GM11168 (cell line): ENCODE results near the gene ITPRIPL2.

Experiments used
- in situ Hi-C: fragments of 300-500 bp; cut with MboI; formaldehyde crosslinking; loops from one replicate; pipeline ENCODE4 v1.12.0; 2022; ENCODE audit warnings: low sequenced_read_pairs; ENCODE audit not compliant: unreplicated experiment

The ITPRIPL2 gene

DNA sequence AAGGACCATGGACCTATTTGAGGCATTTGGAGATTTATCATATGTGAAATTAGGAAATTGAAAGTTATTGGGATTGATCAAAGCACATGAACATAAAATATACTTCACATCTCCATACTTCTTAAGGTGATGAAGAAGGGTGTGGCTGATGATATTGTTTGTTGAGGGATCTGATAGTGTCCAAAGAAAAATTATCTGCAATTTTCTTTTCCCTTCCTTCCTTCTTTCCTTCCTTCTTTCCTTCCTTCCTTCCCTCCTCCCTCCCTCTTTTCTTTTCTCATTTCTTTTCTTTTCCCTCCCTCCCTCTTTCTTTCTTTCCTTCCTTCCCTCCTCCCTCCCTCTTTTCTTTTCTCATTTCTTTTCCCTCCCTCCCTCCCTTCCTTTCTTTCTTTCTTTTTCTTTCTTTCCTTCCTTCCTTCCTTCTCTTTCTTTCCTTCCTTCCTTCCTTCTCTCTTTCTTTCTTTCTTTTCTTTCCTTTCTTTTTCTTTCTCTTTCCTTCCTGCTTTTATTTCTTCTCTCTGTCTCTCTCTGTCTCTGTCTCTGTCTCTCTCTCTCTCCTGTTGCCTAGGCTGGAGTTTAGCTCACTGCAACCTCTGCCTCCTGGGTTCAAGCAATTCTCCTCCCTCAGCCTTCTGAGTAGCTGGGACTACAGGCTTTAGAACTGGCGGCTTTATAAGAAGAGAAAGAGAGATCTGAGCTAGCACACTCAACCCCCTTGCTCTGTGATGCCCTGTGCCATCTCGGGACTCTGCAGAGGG is 20.9 kb upstream of the ITPRIPL2 start:
- in situ Hi-C loops: loop anchor here (10.0 to 25.0 kb wide), 2 partner anchors 72 to 419 kb away; partner anchors contain the start of genes CCP110, GDE1 and SYT17

DNA sequence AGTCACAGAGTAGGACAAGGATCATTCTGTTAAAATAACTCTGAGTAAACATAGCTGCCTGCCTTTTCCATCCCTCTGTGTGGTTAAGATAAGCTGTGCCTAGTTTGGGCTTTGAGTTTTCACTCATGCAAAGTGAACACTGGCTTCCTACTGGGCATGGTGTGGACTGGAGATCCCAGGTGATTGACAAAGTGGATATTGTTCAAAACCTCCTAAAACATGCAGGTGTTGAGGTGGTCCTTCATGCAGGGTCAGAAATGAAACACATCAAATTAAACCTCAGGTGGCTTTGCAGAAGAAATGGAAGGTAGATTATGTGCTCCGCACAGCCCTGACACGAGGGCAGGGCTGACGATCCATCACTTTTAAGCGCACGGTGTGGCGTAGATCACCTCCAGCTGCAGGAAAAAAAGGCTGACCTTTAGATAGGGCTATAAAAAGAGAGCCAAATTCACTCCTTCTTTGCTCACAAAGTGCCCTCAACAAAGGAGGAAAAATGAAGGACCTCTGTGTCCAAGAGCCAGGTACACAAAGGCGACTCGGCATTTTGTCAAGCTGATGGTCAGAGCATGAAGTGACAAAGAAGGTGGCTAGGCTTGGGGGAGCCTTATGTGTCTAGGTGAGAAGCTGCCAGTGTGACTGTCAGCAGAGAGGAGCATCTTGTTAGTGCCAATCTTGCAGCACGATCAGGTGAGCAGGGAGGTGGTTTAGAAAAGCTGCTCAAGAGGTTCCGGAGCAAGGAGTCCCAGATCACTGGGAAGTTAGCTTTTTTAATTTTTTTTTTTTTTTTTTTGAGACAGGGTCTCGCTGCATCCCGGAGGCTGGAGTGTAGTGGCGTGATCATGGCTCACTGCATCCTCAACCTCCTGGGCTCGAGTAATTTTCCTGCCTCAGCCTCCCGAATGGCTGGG is 19.9 kb upstream of the ITPRIPL2 start:
- in situ Hi-C loops: loop anchor here (10.0 to 25.0 kb wide), 2 partner anchors 71 to 418 kb away; partner anchors contain the start of genes CCP110, GDE1 and SYT17

DNA sequence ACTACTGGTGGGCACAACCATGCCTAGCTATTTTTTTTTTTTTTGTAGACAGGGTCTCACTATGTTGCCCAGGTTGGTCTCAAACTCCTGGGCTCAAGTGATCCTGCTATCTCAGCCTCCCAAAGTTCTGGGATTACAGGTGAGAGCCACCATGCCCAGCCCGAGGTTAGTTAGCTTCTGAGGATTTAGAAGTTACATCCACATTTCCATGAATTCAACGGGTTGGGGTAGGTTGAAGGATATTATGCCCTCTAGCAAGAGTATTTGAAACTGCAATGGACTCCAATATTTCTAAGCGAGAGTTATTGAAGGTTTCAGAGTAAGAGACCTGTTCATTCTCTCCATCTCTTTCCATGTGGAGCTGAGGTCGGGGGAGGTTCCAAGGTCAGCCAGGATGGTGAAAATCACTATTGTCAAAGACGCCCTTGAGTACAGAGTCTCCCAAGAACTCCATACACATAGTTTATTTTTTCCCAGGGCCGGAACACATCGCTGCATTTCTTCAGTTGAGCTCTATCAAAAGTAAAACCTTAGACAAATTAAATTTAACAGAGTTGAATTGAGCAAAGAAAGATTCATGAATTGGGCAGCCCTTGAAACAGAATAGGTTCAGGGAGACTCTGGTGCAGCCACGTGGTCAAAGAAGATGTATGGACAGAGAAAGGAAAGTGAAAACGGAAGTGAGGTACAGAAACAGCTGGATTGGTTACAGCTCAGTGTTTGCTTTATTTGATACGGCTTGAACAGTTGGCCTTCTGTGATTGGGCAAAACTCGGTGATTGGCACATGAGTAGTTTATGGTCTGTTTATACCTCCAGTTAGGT is 19.0 kb upstream of the ITPRIPL2 start:
- in situ Hi-C loops: loop anchor here (10.0 to 25.0 kb wide), 2 partner anchors 70 to 418 kb away; partner anchors contain the start of genes CCP110, GDE1 and SYT17

DNA sequence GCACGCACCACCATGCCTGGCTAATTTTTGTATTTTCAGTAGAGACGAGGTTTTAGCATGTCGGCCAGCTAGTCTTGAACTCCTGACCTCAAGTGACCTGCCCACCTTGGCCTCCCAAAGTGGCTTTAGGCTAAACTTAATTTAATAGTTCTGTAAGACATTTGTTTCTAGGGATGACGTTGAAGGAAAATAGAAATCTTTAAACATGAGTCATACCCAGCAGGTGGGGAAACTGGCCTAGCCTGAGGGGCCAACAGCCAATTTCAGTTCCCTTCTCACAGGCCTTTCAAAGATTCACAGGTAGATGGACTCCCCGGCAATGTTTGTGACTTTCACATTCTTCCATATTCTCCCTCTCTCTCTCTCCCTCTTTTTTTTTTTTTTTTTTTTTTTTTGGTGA is 18.1 kb upstream of the ITPRIPL2 start:
- in situ Hi-C loops: loop anchor here (10.0 to 25.0 kb wide), 2 partner anchors 69 to 417 kb away; partner anchors contain the start of genes CCP110, GDE1 and SYT17

DNA sequence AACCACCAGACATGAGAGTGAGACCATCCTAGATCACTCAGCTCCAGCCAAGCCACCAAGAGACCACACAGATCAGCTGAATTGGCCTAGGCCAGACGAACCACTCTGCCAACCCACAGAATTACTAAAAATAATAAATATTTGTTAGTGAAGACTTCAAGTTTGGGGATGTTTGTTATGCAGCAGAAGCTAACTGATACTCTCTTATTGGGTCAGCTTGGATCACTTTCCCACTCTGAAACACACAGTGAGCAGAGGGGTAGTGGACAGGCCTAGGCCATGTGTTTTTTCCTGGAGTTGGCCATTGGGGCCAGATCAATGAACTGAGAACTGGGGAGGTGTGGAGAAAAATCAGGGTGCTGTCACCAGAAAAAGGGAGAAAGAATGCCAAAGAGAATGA is 15.6 kb upstream of the ITPRIPL2 start:
- in situ Hi-C loops: loop anchor here (10.0 to 25.0 kb wide), 2 partner anchors 67 to 414 kb away; partner anchors contain the start of genes CCP110, GDE1 and SYT17

DNA sequence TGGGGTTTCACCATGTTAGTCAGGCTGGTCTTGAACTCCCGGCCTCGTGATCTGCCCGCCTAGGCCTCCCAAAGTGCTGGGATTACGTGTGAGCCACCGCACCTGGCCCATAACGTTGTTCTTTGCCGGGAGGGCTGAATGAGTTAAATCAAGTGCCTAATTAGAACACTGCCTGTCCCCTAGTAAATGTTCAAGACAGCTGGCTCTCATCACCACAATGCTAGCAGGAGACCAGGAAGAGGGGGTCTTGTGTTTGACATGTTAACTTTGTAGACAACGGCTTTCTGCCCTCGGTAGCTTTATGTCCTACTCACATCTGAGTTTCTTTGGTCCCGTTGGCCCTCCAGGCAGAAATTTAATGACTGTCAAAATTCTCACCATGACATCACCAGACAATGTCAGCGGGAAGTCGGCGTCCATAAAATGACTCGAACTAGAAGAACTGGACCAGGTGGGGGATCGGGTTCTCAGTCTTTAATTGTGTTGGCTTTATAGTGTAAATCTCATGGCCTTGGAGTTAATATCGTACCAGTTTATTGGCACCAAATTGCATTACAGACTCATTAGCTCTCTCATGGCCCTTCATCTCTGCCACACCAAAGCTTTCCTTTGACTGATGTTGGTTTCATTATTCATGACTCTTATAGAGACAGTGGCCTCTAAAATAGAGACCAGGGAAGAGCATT is 11.4 kb upstream of the ITPRIPL2 start:
- in situ Hi-C loops: no loop called here

DNA sequence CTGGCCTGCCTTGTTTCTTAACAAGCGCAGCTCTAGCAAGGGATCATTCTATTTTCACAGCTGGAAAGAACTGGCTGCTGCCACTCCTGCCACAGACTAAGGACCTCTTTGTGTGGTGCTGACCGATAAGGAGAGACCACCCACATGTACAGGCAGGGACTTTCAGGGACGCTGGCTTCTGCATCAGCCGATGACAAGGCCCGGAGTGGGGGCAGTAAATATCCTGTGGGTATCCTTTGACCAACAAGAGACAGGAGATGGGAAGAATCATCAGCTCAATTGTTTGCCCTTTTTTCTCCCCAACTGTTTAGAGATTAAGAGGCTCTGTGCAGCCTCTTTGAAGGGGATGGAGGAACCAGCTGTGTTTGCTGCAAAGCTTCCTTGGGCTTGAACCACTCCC is 9.2 kb upstream of the ITPRIPL2 start:
- in situ Hi-C loops: no loop called here

DNA sequence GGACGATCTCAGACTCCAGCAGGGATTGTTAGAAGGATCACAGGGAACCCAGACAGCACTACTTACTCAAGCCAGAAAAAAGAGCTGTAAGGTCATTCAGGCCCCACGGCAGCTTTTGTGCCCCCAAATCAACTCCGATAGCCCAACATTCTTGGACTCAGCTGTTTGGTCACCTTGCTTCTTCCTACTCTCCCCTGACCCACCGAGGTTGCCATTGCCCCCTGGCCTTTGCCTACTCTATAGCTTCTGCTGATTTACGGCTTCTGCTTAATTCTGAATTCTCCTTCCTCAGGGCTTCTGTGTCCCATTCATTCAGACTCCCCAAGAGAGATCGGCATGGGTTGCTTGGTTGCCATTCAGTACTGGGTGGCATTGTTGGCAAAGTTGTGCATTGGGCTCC is 8.6 kb upstream of the ITPRIPL2 start:
- in situ Hi-C loops: no loop called here

DNA sequence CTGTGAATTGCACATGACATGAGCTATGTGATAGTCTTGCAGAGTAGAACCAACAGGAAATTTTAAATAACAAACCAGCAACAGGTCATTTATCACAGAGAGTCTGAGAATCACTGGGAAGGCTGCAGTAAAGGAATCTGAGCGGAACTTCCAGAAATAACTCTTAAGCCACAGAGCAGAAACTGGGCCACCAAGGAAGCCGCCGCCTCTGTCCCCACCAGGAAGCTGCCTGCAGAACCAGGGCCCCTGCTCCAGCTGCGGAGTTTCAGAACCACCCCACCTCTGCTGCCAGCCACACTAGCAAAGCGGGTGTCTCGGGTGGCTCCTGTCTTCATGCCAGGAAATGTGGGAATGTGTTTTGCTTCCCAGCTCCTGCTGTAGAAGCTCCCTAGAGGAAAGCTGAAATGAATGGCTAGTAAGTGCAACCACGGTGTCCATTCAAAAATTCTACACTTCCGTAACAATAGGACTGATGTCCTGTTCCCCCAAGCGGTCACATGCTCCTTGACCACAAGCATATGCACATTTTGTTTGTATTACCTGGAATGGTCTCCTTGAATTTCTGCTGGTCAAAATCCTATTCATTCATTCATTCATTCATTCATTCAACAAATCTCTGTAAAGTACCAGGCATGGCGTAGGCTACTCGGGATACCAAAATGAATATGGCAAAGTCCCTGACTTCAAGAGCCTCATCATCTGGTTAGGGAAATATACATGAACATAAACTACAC is 7.7 kb upstream of the ITPRIPL2 start:
- in situ Hi-C loops: no loop called here

DNA sequence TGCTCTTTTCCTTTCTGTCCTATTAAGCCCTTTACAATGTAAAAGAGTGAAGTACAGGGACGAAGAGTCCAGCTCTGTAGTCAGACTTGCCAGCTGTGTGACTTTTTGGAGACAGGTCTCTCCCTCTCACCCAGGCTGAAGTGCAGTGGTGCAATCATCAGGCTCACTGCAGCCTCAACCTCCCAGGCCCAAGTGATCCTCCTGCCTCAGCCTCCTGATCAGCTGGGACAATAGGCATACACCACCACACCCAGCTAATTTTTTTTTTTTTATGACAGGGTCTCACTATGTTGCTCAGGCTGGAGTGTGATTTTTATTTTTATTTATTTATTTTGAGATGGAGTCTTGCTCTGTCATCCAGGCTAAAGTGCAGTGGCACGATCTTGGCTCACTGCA is 7.1 kb upstream of the ITPRIPL2 start:
- in situ Hi-C loops: no loop called here

DNA sequence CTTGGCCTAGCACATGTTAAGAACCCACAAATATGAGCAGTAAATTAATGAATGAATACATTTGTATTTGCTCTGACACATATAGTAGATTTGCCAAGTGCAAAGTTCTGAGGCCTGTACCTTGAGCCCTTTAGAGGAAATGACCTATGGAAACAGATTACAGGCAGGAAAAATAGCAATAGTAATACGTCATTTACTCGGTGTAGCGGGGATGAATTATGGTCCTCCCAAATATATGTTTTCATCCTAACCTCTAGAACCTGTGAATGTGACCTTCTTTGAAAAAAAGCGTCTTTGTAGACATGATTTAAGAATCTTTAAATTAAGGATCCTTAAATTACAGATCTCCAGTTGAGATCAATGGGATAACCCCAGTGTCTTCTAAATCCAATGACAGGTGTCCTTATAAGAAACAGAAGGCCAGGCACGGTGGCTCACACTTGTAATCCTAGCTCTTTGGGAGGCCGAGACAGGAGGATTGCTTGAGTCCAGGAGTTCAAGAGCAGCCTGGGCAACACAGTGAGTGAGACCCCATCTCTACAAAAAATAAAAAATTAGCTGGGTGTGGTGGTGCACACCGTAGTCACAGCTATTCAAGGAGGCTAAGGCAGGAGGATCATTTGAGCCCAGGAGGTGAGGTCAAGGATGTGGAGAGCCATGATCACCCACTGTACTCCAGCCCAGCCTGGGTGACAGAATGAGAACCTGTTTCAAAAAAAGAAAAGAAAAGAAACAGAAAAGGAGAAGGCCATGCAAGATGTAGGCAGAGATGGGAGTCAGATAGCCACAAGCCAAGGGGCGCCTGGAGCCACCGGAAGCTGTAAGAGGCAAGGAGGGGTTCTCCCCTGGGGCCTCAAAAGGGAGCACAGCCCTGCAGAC is 5.1 kb upstream of the ITPRIPL2 start:
- in situ Hi-C loops: no loop called here

DNA sequence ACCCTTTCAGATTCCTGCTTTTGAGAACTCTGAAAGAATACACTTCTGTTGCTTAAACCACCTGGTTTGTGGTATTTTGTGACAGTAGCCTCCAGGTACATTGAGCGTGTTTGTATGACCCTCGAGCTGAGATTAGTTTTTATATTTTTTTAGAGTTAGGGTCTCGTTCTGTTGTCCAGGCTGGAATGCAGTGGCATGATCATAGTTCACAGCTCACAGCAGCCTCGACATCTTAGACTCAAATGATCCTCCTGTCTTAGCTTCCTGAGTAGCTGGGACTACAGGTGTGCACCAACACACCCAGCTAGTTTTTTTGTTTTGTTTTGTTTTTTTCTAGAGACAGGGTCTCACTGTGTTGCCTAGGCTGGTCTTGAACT is 4.5 kb upstream of the ITPRIPL2 start:
- in situ Hi-C loops: no loop called here

DNA sequence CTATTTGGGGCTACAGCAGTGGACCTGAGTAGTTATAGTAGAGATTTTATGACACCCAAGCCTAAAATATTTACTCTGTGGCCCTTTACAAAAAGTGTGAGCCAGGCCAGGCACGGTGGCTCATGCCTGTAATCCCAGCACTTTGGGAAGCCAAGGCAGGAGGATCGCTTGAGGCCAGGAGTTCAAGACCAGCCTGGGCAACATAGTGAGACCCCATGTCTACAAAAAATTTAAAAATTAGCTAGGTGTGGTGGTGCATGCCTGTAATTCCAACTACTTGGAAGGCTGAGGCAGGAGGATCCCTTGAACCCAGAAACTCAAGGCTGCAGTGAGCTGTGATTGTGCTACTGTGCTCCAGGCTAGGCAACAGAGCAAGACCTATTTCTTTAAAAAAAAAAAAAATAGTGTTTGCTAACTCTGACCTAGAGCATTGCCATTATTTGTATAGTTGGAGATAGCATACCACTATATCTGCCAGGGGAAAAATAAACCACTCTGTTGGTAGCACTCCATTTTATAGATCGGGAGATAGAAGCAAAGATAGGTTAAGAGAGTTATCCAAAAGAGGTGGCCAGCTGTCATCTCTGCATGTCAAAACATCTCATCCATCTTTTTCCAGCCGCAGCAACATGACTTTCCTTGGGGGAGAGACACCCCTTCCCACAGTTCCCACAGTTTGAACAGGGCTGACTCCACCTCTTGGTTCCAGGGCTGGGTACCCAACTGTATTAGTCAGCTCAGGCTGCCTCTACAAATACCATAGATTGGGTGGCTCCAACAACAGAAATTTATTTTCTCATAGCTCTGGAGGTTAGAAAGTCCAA is 3.0 kb upstream of the ITPRIPL2 start:
- in situ Hi-C loops: no loop called here

DNA sequence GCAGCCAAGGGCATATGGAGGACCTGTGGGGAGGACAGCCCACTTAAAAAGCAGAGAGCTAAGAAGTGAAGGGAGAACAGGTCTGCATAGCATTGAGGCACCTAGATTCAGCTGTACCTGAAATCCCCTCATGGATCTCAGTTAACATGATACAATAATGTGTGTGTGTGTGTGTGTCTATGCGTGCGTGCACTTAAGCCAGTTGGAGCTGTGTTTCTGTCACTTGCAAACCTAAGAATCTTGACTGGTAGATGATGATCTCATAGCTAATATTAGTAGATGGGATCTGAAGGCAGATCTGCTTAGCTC is 1.7 kb upstream of the ITPRIPL2 start:
- in situ Hi-C loops: no loop called here

DNA sequence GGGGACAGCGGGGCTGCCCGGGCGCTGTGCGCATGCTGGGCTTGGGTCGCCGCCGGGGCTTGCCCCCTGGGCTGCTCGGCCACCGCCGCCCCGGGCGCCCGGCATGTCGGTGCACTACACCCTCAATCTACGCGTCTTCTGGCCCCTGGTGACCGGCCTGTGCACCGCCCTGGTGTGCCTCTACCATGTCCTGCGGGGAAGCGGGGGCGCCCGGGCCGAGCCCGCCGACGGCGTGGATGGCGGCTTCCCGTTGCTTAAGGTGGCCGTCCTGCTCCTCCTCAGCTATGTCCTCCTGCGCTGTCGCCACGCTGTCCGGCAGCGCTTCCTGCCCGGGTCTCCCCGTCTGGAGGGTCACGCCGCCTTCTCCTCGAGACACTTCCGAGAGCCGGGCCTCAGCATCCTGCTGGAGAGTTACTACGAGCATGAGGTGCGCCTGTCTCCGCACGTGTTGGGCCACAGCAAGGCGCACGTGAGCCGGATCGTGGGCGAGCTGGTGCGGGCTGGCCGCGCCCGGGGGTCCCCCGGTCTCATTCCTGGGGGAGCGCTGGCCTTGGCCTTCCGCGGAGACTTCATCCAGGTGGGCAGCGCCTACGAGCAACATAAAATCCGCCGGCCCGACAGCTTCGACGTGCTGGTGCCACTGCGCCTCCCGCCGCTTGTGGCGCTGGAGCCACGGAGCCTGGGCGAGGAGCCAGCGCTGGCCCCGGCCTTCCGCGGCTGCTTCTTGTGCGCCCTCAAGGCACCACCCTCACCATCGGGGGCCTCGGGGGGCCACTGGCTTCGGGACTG is 789 bp downstream of the ITPRIPL2 start:
- in situ Hi-C loops: no loop called here

DNA sequence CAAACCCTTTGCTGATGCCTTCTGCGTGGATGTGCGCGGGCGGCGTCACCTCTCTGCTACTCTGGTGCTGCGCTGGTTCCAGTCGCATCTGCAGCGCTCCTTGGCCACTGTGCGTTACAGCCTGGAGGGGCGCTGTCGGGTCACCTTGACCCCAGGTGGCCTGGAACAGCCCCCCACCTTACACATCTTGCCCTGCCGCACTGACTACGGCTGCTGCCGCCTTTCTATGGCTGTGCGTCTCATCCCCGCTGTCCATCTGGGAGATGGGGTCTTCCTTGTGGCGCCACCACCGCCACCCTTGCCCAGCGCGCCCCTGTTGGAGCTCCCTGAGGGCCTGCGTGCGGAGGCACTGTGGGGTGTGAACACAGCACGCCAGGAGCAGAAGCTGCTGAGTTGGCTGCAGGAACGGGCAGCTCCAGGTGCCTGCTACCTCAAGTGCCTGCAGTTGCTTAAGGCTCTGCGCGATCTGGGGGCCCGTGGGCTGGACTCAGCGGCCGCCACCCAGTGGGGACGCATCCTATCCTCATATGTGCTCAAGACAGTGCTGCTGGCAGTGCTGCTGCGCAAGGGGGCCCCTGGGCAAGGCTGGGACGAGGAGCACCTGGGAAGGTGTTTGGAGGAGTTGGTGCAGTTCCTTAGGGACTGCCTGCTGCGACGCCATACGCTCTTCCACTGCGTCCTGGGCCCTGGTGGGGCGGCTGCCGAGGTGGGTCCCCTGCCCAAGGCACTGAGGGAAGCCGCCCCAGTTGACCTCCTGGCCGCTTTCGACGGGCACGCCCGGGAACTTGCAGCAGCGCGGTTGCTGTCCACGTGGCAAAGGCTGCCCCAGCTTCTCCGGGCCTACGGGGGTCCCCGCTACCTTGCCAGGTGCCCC is 1.6 kb downstream of the ITPRIPL2 start:
- in situ Hi-C loops: no loop called here
